ENCODE data around the gene MAPK6. TPM values are rescaled to one million over a fixed set of nuclear protein-coding genes. Genes with fewer than 3 reads are reported as not detected.
A peak's percentile ranks its signal among the peaks of the same experiment; 100 is the strongest.

The MAPK6 gene
- total RNA-seq, 1 experiment from 2014 or later, result 56.4 TPM

GRCh38 chr15:52111517-52112202 is 92.6 kb downstream of the MAPK6 start:
- peak overlapping the region; percentile 35 for H3K4me3 ChIP-seq (ENCODE audit: low read depth, low read length, poor library complexity, severe bottlenecking)
- H3K27me3 ChIP-seq (replicated peaks; ENCODE audit: insufficient read depth, low read depth, low read length, poor library complexity), result no peaks in the 10 kb centered on the region
- POLR2A ChIA-PET (ENCODE audit: low non-redundant PET), result interaction anchor here (0.6 kb wide), 1 partner anchor 131 kb away, joined by 5 read pairs; no protein-coding TSS in a partner anchor
- no peaks in the 10 kb centered on the region for H3K36me3 ChIP-seq (ENCODE audit: insufficient read depth, low read length, poor library complexity, severe bottlenecking)
- intact Hi-C loops (cut with micrococcal nuclease; ENCODE audit: unreplicated experiment), result no loop called here
- BruUV-seq (replicated peaks), result no TSS peak
- TF ChIP-seq EZH2 (IDR thresholded peaks at IDR 0.05; ENCODE audit: borderline replicate concordance, low read depth, low read length, poor library complexity, severe bottlenecking), result no peak
- TF ChIP-seq CTCF (conservative IDR thresholded peaks at IDR 0.05; ENCODE audit: low read depth, low read length), result no peak
- CTCF ChIA-PET, result no interaction called here
- H3K27ac ChIP-seq (ENCODE audit: low read depth, low read length, poor library complexity, severe bottlenecking), result no peak overlapping the region
- peaks cover 6% of the 10 kb centered on the region for H3K4me1 ChIP-seq (ENCODE audit: insufficient read depth, low read length, poor library complexity, severe bottlenecking)
- H3K9me3 ChIP-seq (ENCODE audit: low read depth, low read length, poor library complexity, severe bottlenecking), result no peaks in the 10 kb centered on the region
- no peak for DNase-seq (ENCODE audit: low spot score)

GRCh38 chr15:52112203-52112750 is 93.3 kb downstream of the MAPK6 start:
- Histone ChIP-seq H3K4me1 (ENCODE audit: insufficient read depth, low read length, poor library complexity, severe bottlenecking) (peaks cover 6% of the 10 kb centered on the region), H3K36me3 (ENCODE audit: insufficient read depth, low read length, poor library complexity, severe bottlenecking) (no peaks in the 10 kb centered on the region), H3K9me3 (ENCODE audit: low read depth, low read length, poor library complexity, severe bottlenecking) (no peaks in the 10 kb centered on the region), H3K27ac (ENCODE audit: low read depth, low read length, poor library complexity, severe bottlenecking) (no peak overlapping the region), H3K27me3 (replicated peaks; ENCODE audit: insufficient read depth, low read depth, low read length, poor library complexity) (no peaks in the 10 kb centered on the region), H3K4me3 (ENCODE audit: low read depth, low read length, poor library complexity, severe bottlenecking) (peak overlapping the region; percentile 35)
- ChIA-PET POLR2A (ENCODE audit: low non-redundant PET) (interaction anchor here (0.6 to 0.7 kb wide), 2 partner anchors 42 to 130 kb away, joined by 3 to 5 read pairs; no protein-coding TSS in a partner anchor), CTCF (no interaction called here)
- TF ChIP-seq CTCF (conservative IDR thresholded peaks at IDR 0.05; ENCODE audit: low read depth, low read length) (no peak), EZH2 (IDR thresholded peaks at IDR 0.05; ENCODE audit: borderline replicate concordance, low read depth, low read length, poor library complexity, severe bottlenecking) (no peak)
- no peak for DNase-seq (ENCODE audit: low spot score)
- BruUV-seq (replicated peaks), result no TSS peak
- intact Hi-C loops (cut with micrococcal nuclease; ENCODE audit: unreplicated experiment), result no loop called here

- Histone ChIP-seq H3K4me3 (ENCODE audit: low read depth, low read length, poor library complexity, severe bottlenecking) (no peak overlapping the region), H3K9me3 (ENCODE audit: low read depth, low read length, poor library complexity, severe bottlenecking) (no peaks in the 10 kb centered on the region), H3K27me3 (replicated peaks; ENCODE audit: insufficient read depth, low read depth, low read length, poor library complexity) (no peaks in the 10 kb centered on the region), H3K36me3 (ENCODE audit: insufficient read depth, low read length, poor library complexity, severe bottlenecking) (no peaks in the 10 kb centered on the region), H3K27ac (ENCODE audit: low read depth, low read length, poor library complexity, severe bottlenecking) (no peak overlapping the region), H3K4me1 (ENCODE audit: insufficient read depth, low read length, poor library complexity, severe bottlenecking) (peaks cover 6% of the 10 kb centered on the region)
- DNase-seq (ENCODE audit: low spot score), result no peak
- CTCF ChIA-PET, result no interaction called here
- POLR2A ChIA-PET (ENCODE audit: low non-redundant PET), result no interaction called here
- no TSS peak for BruUV-seq (replicated peaks)
- intact Hi-C loops (cut with micrococcal nuclease; ENCODE audit: unreplicated experiment), result no loop called here
- TF ChIP-seq EZH2 (IDR thresholded peaks at IDR 0.05; ENCODE audit: borderline replicate concordance, low read depth, low read length, poor library complexity, severe bottlenecking), result no peak
- no peak for TF ChIP-seq CTCF (conservative IDR thresholded peaks at IDR 0.05; ENCODE audit: low read depth, low read length)
Measured at GRCh38 chr15:52113235-52113634, 94.2 kb downstream of the MAPK6 start.
